Posterior vena cava (tissue), 2 donors: ENCODE results near the gene IGLL5. TPM values are rescaled to one million over a fixed set of nuclear protein-coding genes. Genes with fewer than 3 reads are reported as not detected.

Experiments
- DNase-seq: peaks from one replicate; pipeline ENCODE4 v3.0.0-alpha.2; 2020; ENCODE audit warnings: low spot score
- intact Hi-C, 2 donors: fragments of 100-400 bp; cut with DNase I; formaldehyde crosslinking; loops; one replicate each; pipeline versions ENCODE4 v1.14.1 to v1.14.2; 2022 to 2023
- total RNA-seq, 2 donors: library from RNA; stranded (reverse); fragmentation: NEBNext Ultra II Directional; extraction: Animal tissue kit (Norgen Biotek cat#: 25700); gene quantifications; one replicate each; pipeline ENCODE4 v1.2.1, GENCODE V29; 2021
- donor health status: DM: yes; HTN: yes; CAD: no.
- donor health status: DM: yes; HTN: yes; CAD: no.

IGLL5 gene
- total RNA-seq, 2 donors from 2014 or later = 0.52 to 1.1 TPM

- DNase-seq = no peak
- intact Hi-C loops = loop anchor here in 1 of 2 donors (10.0 kb wide), 1 partner anchor 98 kb away; no protein-coding TSS in a partner anchor
Observed at GRCh38 chr22:22856885-22857606, 30.6 kb upstream of the IGLL5 start.

- intact Hi-C loops = loop anchor here in 1 of 2 donors (10.0 kb wide), 1 partner anchor 97 kb away; no protein-coding TSS in a partner anchor
- no peak for DNase-seq
Observed at GRCh38 chr22:22857607-22858558, 29.7 kb upstream of the IGLL5 start.

GRCh38 chr22:22858559-22858937, 29.1 kb upstream of the IGLL5 start:
- intact Hi-C loops = loop anchor here in 1 of 2 donors (10.0 kb wide), 1 partner anchor 96 kb away; no protein-coding TSS in a partner anchor
- DNase-seq = no peak

GRCh38 chr22:22863001-22863400, 24.6 kb upstream of the IGLL5 start:
- intact Hi-C loops = no loop called here

GRCh38 chr22:22865311-22866072, 22.1 kb upstream of the IGLL5 start:
- DNase-seq = no peak
- intact Hi-C loops = no loop called here

More at GRCh38 chr22:22863001-22863400, 24.6 kb upstream of the IGLL5 start:
- no peak for DNase-seq

GRCh38 chr22:22866381-22867111, 21.1 kb upstream of the IGLL5 start:
- DNase-seq = no peak
- intact Hi-C loops = no loop called here

- DNase-seq = no peak
- intact Hi-C loops = no loop called here
Observed at GRCh38 chr22:22867996-22868715, 19.5 kb upstream of the IGLL5 start.

GRCh38 chr22:22870577-22871404, 16.8 kb upstream of the IGLL5 start:
- no peak for DNase-seq
- intact Hi-C loops = loop anchor here in 1 of 2 donors (5.0 kb wide), 1 partner anchor 653 kb away; no protein-coding TSS in a partner anchor

GRCh38 chr22:22871536-22872278, 15.9 kb upstream of the IGLL5 start:
- intact Hi-C loops = loop anchor here in 1 of 2 donors (5.0 kb wide), 1 partner anchor 654 kb away; no protein-coding TSS in a partner anchor
- no peak for DNase-seq

GRCh38 chr22:22872722-22873708, 14.6 kb upstream of the IGLL5 start:
- no peak for DNase-seq
- intact Hi-C loops = loop anchor here in 1 of 2 donors (5.0 kb wide), 1 partner anchor 656 kb away; no protein-coding TSS in a partner anchor

- intact Hi-C loops = no loop called here
- no peak for DNase-seq
Observed at GRCh38 chr22:22877523-22878210, 9.9 kb upstream of the IGLL5 start.

GRCh38 chr22:22878211-22878570, 9.4 kb upstream of the IGLL5 start:
- DNase-seq = no peak
- intact Hi-C loops = no loop called here

- intact Hi-C loops = no loop called here
Observed at GRCh38 chr22:22878801-22879674, 8.6 kb upstream of the IGLL5 start.

GRCh38 chr22:22879675-22880155, 7.9 kb upstream of the IGLL5 start:
- DNase-seq = no peak

More at GRCh38 chr22:22878801-22879674, 8.6 kb upstream of the IGLL5 start:
- DNase-seq = no peak

More at GRCh38 chr22:22879675-22880155, 7.9 kb upstream of the IGLL5 start:
- intact Hi-C loops = no loop called here
